ENCODE results near the gene BPTF.

- TF ChIP-seq TCF7L2 (IDR thresholded peaks at IDR 0.05; ENCODE audit: borderline replicate concordance, low read depth, low read length) = no peak
- TF ChIP-seq CTCF (tag by site-specific recombination; IDR thresholded peaks at IDR 0.05) = no peak
- no peak for TF ChIP-seq ZNF121 (tag by site-specific recombination; IDR thresholded peaks at IDR 0.05)
- no peak for TF ChIP-seq ZNF785 (tag by site-specific recombination; IDR thresholded peaks at IDR 0.05)
- TF ChIP-seq YY1 (tag by site-specific recombination; IDR thresholded peaks at IDR 0.05) = no peak
- no peak for TF ChIP-seq ZNF404 (tag by site-specific recombination; IDR thresholded peaks at IDR 0.05)
- no peak for TF ChIP-seq ZBTB11 (tag by site-specific recombination; conservative IDR thresholded peaks at IDR 0.05; ENCODE audit: low read depth)
- no peak for TF ChIP-seq KLF17 (tag by site-specific recombination; IDR thresholded peaks at IDR 0.05)
- TF ChIP-seq ZSCAN16 (tag by site-specific recombination; IDR thresholded peaks at IDR 0.05) = no peak
- no peak for TF ChIP-seq KLF7 (tag by site-specific recombination; IDR thresholded peaks at IDR 0.05; ENCODE audit: borderline replicate concordance)
- TF ChIP-seq ZNF133 (tag by site-specific recombination; IDR thresholded peaks at IDR 0.05) = no peak
These were observed 196.7 kb downstream of the BPTF start for GRCh38 chr17:68021963-68022362.
